ENCODE measurements around the gene PAX5.

PAX5 gene

DNA sequence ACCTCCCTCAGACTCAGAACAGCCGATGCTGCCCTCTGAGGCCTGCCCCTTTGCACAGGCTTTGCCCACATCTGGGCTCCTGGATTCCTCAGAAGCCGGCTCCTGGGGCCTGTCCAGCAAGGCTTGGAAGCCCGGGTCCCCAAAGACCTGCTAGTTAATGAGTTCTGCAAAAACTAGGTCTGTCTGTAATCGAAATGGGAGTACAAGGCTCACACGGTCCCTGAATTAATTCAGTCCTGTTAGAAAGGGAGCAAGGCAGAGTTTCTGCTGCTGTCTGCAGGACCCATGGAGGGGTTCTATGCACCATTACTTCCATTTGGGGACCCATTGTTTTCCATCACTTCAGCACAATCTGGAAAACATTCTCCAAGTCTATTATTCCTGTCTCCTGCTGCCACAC is 239.6 kb downstream of the PAX5 start:
- DNase-seq, result no peak

DNA sequence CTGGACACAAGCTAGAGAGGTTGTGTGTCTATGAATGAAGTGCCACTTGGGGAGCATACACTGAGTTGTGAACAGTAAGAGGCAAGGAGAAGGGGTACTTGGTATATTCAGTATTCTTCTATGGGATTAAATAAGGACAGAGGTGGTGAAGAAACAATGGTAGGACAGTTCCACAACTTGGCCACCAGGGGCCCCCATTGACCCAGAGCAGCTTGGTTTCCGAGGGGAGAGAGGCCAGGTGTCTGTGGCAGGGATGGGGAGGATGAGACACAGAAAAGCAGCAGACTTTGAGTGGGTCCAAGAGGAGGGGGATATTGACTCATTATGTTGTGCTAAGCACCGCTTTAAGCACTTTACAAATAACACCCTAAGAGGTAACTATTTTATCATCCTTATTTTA is 240.8 kb downstream of the PAX5 start:
- no peak for DNase-seq

DNA sequence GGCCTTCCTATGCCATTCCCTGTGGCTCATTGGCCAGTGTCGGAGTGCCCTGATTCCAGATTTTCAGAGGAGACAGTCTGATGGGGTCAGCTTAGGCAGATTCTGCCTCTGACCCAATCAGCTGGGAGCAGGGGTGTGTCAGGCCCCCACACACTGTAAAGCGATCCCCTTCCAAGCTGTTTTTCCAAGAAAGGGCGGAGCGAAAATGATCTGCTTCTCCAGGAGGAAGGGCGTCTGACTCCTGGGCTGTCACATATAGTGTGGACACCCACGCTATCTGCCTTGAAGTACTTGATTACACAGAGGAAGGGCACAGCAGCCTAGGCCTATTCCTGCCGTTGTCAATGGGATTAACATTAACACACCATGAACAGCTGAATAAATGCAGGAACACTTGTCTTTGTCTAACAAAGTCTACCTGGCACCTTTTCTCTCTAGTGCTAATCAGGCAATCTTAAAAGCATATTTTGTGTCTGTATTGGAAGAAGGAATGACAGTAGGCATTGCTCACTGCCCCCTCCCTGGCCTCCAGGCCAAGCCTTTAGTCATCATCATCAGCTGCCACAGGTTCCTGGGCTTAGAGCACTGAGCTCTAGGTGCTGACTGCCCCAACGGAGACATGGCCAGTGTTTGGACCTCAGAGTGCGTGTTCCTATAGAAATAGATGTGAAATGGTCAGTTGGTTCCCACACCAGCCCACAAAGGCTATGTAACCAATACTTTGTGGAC is 242.7 kb downstream of the PAX5 start:
- no peak for DNase-seq

DNA sequence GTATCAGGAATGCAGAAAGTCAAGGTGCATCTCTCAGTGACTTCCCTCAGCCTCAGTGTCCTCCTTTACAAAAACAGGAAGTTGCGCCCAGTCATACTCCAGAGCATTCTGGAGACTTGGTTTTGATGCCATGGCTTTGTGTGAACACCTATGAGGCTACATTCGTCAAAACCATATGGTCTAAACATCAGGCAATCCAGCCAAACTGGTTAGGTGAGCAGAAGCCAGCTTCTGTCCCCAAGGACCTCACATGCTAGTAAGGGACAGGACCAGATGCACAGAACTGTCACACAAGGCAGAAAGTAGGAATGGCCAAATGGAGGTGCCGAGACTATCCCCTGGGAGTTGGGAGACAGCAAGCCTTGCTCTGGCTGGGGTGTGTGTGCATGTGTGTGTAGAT is 244.2 kb downstream of the PAX5 start:
- DNase-seq, result no peak

DNA sequence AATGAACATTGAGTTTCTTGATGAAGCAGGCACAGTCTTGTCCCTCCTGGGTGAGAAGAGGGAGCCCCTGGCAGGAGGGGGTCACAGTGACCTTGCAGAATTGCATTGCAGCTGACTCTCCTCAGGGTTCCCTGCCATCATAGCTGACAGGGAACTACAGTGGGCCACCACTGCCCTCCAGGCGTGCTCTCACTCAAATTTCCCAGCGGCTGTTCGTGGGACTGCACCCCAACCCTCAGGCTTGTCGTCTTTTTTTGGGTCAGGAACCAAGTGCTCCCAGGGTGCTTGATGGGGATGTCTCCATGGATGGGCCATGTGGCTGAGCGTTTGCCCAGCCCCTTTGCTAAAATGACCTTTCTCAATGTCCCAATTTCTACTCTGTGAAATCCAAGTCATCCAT is 245.5 kb downstream of the PAX5 start:
- no peak for DNase-seq

DNA sequence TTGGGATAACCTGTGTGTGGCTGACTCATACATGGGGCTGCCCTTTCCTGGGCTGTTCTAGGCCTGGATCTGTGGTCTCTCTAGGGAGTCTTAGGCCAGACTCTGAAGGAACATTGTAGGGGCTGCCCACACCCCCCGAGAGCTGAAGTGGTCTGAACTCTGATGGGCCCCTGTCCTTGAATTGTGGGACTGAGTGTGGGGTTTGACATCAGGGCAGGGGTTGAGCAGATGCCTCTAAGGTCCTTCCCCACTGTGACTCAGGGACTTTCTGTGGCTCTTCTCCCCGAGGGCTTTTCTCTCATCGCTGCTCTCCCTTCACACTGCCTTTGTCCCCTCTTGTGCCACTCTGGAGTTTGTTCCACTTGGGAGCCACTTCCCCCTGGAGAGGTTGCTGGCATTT is 246.4 kb downstream of the PAX5 start:
- no peak for DNase-seq
